SH-SY5Y (cell line): Measurements from ENCODE around the gene GOLGA3.

Experiments used
- GATA2 ChIP-seq: IDR thresholded peaks from 2 replicates; pipeline ENCODE4 v1.6.1; 2011; ENCODE audit warnings: mild to moderate bottlenecking, low read depth, low read length
- GATA3 ChIP-seq: IDR thresholded peaks from 2 replicates; pipeline ENCODE4 v1.6.1; 2011; ENCODE audit warnings: low read depth, mild to moderate bottlenecking, low read length, moderate library complexity

GRCh38 chr12:132851465-132851864 lies 22.8 kb upstream of the GOLGA3 start:
- TF ChIP-seq GATA3, result no peak
- no peak for TF ChIP-seq GATA2
